Neural cell (in vitro differentiated cells): Measurements from ENCODE around the gene RNF128.

Source experiments
- EZH2 ChIP-seq: fragments of 200-600, 300-800 bp; shearing (Covaris generic), sonication (generic); IDR thresholded peaks from 2 replicates; pipeline ENCODE4 v1.6.1; 2014; ENCODE audit warnings: antibody characterized with exemption, low read length, borderline replicate concordance, mild to moderate bottlenecking; ENCODE audit not compliant: insufficient read depth, poor library complexity, severe bottlenecking
- POLR2AphosphoS5 ChIP-seq: IDR thresholded peaks from 2 replicates; pipeline ENCODE4 v1.6.1; 2012
- RAD21 ChIP-seq: fragments of 450-650 bp; conservative IDR thresholded peaks from 2 replicates; pipeline ENCODE4 v1.6.1; 2014; ENCODE audit warnings: antibody characterized with exemption, mild to moderate bottlenecking, moderate library complexity
- REST ChIP-seq: IDR thresholded peaks from 2 replicates; pipeline ENCODE4 v1.6.1; 2012; ENCODE audit warnings: borderline replicate concordance
- SMC3 ChIP-seq: fragments of 450-650 bp; conservative IDR thresholded peaks from 2 replicates; pipeline ENCODE4 v1.6.1; 2014; ENCODE audit warnings: antibody characterized with exemption, mild to moderate bottlenecking, moderate library complexity; ENCODE audit not compliant: poor library complexity
- TF ChIP-seq, protein P1 (sequence below): fragments of 450-650 bp; IDR thresholded peaks from 2 replicates; pipeline ENCODE4 v1.5.1; 2014; ENCODE audit warnings: antibody characterized with exemption, mild to moderate bottlenecking, moderate library complexity; ENCODE audit not compliant: poor library complexity, severe bottlenecking

GRCh38 chrX:106748377-106748776 is 21.9 kb downstream of the RNF128 start:
- TF ChIP-seq, protein P1, sequence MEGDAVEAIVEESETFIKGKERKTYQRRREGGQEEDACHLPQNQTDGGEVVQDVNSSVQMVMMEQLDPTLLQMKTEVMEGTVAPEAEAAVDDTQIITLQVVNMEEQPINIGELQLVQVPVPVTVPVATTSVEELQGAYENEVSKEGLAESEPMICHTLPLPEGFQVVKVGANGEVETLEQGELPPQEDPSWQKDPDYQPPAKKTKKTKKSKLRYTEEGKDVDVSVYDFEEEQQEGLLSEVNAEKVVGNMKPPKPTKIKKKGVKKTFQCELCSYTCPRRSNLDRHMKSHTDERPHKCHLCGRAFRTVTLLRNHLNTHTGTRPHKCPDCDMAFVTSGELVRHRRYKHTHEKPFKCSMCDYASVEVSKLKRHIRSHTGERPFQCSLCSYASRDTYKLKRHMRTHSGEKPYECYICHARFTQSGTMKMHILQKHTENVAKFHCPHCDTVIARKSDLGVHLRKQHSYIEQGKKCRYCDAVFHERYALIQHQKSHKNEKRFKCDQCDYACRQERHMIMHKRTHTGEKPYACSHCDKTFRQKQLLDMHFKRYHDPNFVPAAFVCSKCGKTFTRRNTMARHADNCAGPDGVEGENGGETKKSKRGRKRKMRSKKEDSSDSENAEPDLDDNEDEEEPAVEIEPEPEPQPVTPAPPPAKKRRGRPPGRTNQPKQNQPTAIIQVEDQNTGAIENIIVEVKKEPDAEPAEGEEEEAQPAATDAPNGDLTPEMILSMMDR: no peak
- TF ChIP-seq RAD21 (no peak), REST (no peak), SMC3 (no peak), POLR2AphosphoS5 (no peak), EZH2 (no peak)
